NK-92 (cell line): Measurements from ENCODE around the gene PPIB.
"Not testable (repeated sequence)": the region's sequence is repeated elsewhere in the genome, so short reads cannot be mapped to it uniquely, and the experiment has no call there.

Source experiments
- DNase-seq: peaks from one replicate; lab custom pipeline; 2025; ENCODE audit not compliant: unreplicated experiment; lab: John Stamatoyannopoulos, UW

The PPIB gene

DNA sequence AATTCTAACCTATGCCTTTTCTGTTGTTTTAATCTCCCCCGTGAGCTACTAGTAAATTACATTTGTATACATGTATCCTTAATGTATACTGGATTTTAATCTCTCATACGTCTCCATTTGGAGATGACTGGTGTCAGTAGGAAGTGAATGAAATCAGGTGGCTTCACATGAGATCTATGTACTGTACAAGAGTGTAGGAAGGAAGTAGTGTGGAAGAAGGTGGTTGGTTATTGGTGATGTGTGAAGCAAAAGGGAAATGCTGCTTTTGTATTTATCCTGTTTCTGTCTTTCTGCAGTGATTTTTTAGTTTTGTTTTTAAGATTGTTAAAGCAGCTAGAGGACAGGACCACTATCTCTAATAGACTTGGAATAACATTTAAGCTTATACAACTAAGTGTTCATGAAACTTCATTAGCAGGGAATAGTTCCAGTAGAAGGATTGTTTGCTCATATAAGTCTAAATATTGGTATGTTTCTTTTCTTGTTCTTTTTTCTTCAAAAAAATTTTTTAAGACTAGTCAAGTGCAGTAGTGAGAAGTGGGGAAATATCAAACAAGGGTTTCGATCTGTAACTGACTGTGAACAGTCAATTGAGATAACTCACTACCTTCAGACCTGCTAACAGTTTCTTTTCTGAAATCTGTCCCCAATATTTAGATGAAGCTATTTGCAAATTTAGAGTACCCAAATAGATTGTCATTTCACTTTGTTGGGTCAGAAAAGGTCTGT is 51.7 kb downstream of the PPIB start:
- no peak for DNase-seq

DNA sequence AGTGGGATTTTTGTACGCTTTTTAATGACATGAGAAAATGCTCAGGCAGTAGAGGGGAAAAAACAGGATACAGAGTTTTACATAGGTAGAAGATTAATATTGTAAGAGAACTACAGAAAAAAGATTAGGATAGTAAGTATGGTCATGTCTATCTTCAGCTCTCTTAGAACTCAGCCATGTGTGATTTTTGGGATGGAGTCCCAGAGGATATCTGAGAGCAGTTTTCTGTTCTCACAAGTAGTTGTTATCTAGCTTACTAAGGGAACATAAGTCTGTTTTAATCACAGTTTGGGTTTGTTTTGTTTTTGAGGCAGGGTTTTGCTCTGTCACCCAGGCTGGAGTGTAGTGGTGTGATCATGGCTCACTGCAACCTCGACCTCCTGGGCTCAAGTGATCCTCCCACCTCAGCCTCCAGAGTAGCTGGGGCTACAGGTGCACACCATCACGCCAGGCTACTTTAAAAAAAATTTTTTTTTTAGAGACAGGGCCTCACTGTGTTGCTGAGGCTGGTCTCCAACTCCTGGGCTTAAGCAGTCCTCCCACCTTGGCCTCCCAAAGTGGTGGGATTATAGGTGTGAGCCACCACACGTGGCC is 52.6 kb downstream of the PPIB start:
- DNase-seq, result not testable (repeated sequence)

DNA sequence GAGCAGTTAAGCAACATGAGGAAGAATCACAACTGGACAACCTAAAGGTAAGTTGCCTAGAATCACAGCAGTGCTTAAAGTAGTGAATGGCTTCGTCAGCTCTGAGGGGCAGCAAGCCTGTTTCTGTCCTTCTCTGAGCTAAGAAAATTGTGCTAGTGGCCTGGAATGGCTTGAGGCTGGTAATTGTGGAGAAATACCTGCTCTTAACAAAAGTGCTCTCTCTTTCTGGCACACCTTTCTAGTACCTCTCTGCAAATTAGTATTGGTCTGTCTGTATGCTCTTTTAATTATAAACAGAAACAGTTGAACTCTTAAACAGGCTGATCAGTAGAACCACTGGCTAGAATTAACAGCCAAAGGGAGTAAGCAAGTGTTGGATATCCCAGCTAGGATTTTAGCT is 55.5 kb downstream of the PPIB start:
- DNase-seq, result no peak
